ENCODE results near the gene SCAF1. TPM values are rescaled to one million over a fixed set of nuclear protein-coding genes. Genes with fewer than 3 reads are reported as not detected.

The SCAF1 gene
- total and polyA plus RNA-seq, 9 of the 15 experiments (the other 6 are each of a cell fraction or from before 2014, with no cell fraction given): 0.20 to 79.0 (median 4.9) TPM

DNA sequence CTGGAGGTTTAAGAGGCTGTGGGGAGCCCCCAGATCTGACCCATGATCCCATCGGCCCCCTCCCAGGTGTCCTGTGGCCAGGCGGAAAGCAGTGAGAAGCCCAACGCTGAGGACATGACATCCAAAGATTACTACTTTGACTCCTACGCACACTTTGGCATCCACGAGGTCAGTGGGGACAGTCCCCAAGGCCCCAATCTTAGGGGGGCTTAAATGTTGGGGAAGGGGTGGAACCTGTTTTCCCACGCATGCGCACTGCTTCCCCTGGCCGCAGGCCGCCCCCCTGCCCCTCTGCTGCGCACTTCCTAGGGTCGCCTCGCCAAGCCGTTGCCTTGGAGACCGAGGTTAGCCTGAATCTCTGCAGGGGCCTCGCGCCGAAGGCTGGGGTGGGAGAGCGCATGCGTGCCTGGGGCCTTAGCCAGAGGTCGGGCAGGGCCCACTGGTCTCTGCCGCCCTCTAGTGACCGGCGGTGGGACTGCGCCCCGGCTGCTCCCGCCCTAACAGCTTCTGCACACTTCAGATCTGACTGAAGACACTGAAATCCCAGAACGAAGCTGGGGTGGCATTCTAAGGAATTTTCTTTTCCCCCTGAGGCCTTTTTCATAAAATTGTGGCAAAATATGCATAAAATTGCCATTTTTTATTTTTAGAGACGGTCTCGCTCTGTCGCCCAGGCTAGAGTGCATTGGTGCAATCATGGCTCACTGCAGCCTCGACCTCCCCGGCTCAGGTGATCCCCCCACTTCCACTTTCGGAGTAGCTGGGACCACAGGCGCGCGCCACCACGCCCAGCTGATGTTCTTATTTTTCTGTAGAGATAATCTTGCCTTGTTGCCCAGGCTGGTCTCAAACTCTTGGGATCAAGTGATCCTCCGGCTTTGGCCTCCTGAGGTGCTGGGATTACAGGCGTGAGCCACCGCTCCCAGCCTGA is 38.7 kb downstream of the SCAF1 start (continued):
- TF ChIP-seq CBFB (CRISPR knock-in tag; IDR thresholded peaks at IDR 0.05) (peak; percentile 28; the same call in 1 of the 2 replicates), ZNF134 (CRISPR knock-in tag; conservative IDR thresholded peaks at IDR 0.05) (no peak), MLLT1 (IDR thresholded peaks at IDR 0.05) (no peak), FIP1L1 (IDR thresholded peaks at IDR 0.05; ENCODE audit: low read depth, low read length, poor library complexity, severe bottlenecking) (no peak), CTCFL (IDR thresholded peaks at IDR 0.05; ENCODE audit: borderline replicate concordance, insufficient read depth, low read depth, low read length, poor library complexity, severe bottlenecking) (peak; percentile 97), ATF7 (IDR thresholded peaks at IDR 0.05) (peak; percentile 43; the same call in 1 of the 2 replicates), ZNF766 (CRISPR knock-in tag; conservative IDR thresholded peaks at IDR 0.05) (peak; percentile 34; the same call in 1 of the 2 replicates), NR1H2 (CRISPR knock-in tag; IDR thresholded peaks at IDR 0.05) (0 out of 2 replicates have a peak, but pooled peaks have one; percentile 52), ILF3 (IDR thresholded peaks at IDR 0.05; ENCODE audit: borderline replicate concordance) (no peak), ZNF696 (CRISPR knock-in tag; conservative IDR thresholded peaks at IDR 0.05) (no peak), THRA (IDR thresholded peaks at IDR 0.05) (no peak)
- TF ChIP-seq, protein P1, sequence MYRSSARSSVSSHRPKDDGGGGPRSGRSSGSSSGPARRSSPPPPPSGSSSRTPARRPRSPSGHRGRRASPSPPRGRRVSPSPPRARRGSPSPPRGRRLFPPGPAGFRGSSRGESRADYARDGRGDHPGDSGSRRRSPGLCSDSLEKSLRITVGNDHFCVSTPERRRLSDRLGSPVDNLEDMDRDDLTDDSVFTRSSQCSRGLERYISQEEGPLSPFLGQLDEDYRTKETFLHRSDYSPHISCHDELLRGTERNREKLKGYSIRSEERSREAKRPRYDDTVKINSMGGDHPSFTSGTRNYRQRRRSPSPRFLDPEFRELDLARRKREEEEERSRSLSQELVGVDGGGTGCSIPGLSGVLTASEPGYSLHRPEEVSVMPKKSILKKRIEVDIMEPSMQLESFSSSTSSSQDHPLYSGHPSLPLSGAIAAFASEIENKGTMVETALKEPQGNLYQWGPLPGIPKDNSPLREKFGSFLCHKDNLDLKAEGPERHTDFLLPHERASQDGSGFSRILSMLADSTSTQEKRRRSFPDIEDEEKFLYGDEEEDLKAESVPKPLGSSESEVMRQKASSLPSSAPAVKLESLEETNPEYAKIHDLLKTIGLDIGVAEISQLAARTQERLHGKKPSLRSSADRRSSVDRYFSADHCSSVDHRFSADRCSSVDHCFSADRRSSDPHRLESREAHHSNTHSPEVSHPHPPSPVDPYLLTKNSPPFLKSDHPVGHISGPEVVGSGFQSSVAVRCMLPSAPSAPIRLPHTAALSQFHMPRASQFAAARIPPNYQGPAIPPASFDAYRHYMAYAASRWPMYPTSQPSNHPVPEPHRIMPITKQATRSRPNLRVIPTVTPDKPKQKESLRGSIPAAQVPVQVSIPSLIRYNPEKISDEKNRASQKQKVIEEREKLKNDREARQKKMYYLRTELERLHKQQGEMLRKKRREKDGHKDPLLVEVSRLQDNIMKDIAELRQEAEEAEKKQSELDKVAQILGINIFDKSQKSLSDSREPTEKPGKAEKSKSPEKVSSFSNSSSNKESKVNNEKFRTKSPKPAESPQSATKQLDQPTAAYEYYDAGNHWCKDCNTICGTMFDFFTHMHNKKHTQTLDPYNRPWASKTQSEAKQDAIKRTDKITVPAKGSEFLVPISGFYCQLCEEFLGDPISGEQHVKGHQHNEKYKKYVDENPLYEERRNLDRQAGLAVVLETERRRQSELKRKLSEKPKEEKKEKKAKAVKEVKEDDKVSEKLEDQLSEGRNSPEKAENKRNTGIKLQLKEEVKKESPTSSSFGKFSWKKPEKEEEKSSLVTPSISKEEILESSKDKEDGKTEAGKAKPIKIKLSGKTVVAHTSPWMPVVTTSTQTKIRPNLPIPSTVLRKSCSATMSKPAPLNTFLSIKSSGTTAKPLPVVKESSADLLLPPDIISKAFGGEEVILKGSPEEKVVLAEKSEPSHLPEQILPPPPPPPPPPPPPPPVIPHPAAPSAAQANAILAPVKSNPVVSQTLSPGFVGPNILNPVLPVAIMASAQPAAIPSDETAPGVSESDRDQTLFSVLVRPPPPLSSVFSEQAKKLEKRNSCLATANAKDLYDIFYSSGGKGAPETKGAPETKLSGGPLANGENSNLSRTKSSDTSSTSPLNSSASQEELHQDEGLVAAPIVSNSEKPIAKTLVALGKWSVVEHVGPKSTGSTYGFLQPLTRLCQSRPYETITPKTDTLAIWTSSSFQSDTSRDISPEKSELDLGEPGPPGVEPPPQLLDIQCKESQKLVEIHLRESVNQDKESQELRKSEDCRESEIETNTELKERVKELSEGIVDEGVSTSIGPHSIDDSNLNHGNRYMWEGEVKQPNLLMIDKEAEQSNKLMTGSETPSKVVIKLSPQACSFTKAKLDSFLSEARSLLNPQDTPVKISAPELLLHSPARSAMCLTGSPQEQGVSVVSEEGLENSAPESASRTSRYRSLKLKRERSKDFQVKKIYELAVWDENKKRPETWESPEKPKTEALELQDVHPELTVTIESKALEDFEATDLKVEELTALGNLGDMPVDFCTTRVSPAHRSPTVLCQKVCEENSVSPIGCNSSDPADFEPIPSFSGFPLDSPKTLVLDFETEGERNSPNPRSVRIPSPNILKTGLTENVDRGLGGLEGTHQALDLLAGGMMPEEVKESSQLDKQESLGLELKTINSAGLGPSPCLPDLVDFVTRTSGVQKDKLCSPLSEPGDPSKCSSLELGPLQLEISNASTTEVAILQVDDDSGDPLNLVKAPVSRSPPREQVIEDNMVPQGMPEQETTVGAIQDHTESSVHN (IDR thresholded peaks at IDR 0.05; ENCODE audit: borderline replicate concordance in 1 of 2, low read depth in 1 of 2): no peak

All from K562 (cell line).